ENCODE data around the gene TRDN.

GRCh38 chr6:123224077-123224476 is 412.7 kb downstream of the TRDN start:
- TF ChIP-seq POLR2A (IDR thresholded peaks at IDR 0.05) (no peak), CTCF (IDR thresholded peaks at IDR 0.05) (no peak)
